ENCODE data around the gene KCNE4. TPM values are rescaled to one million over a fixed set of nuclear protein-coding genes. Genes with fewer than 3 reads are reported as not detected.

The KCNE4 gene
- total and polyA plus RNA-seq, 9 of the 15 experiments (the other 6 are each of a cell fraction or from before 2014, with no cell fraction given) = not detected

DNA sequence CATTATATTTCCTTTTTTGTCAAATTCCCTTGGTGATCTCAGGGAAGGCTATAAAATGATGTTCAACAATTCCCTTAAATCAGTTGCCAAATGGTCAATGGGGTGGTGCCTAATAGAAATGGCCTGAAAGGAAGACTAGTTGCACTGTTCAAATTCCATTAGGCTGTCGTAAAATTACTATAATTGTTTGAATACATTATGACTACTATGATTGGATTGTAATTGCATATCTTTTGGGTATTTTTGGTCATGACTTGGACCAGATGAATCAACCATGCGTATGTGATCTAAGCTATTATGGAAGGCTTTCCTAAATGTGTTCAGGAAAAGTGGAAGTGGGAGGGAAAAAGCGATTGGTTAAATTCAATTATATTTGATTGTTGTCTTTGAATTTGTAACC lies 41.3 kb upstream of the KCNE4 start (continued):
- TF ChIP-seq PATZ1 (CRISPR knock-in tag; IDR thresholded peaks at IDR 0.05; ENCODE audit: borderline replicate concordance) (no peak), CCNT2 (IDR thresholded peaks at IDR 0.05; ENCODE audit: borderline replicate concordance, extremely low read depth, insufficient read length, low read depth, low read length) (no peak), BHLHE40 (IDR thresholded peaks at IDR 0.05; ENCODE audit: low read length) (no peak), ZNF184 (CRISPR knock-in tag; IDR thresholded peaks at IDR 0.05) (no peak), SAFB2 (IDR thresholded peaks at IDR 0.05; ENCODE audit: borderline replicate concordance, low read depth, low read length, severe bottlenecking) (no peak), CXXC5 (CRISPR knock-in tag; IDR thresholded peaks at IDR 0.05) (no peak)

DNA sequence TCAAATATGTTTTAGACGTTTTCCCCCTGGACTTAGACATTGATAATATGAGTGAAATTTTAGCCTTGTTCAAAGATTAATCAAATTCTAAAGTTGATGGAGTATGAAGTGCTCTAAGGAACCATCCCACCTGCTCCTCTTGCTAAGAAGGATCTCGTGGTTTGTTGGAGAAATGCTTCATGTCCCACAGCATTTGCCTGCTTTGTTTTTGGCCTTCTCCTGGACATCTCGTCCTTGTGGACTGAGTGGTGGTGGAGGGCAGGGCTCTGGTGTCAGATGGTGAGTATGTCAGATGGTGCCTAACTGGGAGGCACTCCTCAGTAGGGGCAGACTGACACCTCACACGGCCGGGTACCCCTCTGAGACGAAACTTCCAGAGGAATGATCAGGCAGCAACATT lies 39.7 kb upstream of the KCNE4 start:
- whole genome bisulfite sequencing (ENCODE audit: insufficient coverage, low coverage, missing lambda C conversion rate) = 0% methylated on average over 6 of the region's 6 CpGs
- H3K27me3 ChIP-seq (ENCODE audit: control insufficient read depth in 2 of 2, insufficient read depth in 2 of 2, low read length in 2 of 2) = no peaks in the 10 kb centered on the region
- H3K4me1 ChIP-seq (replicated peaks in 1 of 2; ENCODE audit: control insufficient read depth in 2 of 2, insufficient read depth in 2 of 2, low read length in 2 of 2) = no peaks in the 10 kb centered on the region
- ATAC-seq (no peak), DNase-seq (ENCODE audit: extremely low read depth in 1 of 4, low spot score in 3 of 4) (no peak), FAIRE-seq (no peak)
- no peaks in the 10 kb centered on the region for H3K79me2 ChIP-seq (ENCODE audit: control insufficient read depth, insufficient read depth, low read length)
- H4K20me1 ChIP-seq (replicated peaks; ENCODE audit: control insufficient read depth, insufficient read depth, low read length) = no peaks in the 10 kb centered on the region
- CTCF ChIA-PET (ENCODE audit: low intra/inter-chr PET ratio) = no interaction called here
- BruUV-seq (replicated peaks) = no TSS peak
- no peak overlapping the region for H3K4me2 ChIP-seq (ENCODE audit: insufficient read depth, low read length)
- POLR2A ChIA-PET = no interaction called here
- in situ Hi-C loops (cut with MboI) = no loop called here
- no peaks in the 10 kb centered on the region for H3K9me1 ChIP-seq (ENCODE audit: control insufficient read depth, insufficient read depth, low read length)
- TF ChIP-seq RBBP5 (IDR thresholded peaks at IDR 0.05; ENCODE audit: borderline replicate concordance, insufficient read depth, low read length, poor library complexity, severe bottlenecking) (no peak), ZNF12 (CRISPR knock-in tag; IDR thresholded peaks at IDR 0.05) (no peak), C11orf30 (IDR thresholded peaks at IDR 0.05; ENCODE audit: low read depth) (no peak), TCF7L2 (IDR thresholded peaks at IDR 0.05; ENCODE audit: low read depth, low read length) (no peak), HNRNPL (IDR thresholded peaks at IDR 0.05; ENCODE audit: low read depth, low read length) (no peak), ZNF121 (CRISPR knock-in tag; conservative IDR thresholded peaks at IDR 0.05) (no peak), BRD4 (IDR thresholded peaks at IDR 0.05) (no peak), PML (IDR thresholded peaks at IDR 0.05; ENCODE audit: low read length) (no peak), ZNF41 (CRISPR knock-in tag; conservative IDR thresholded peaks at IDR 0.05) (no peak)
- TF ChIP-seq, protein P1, sequence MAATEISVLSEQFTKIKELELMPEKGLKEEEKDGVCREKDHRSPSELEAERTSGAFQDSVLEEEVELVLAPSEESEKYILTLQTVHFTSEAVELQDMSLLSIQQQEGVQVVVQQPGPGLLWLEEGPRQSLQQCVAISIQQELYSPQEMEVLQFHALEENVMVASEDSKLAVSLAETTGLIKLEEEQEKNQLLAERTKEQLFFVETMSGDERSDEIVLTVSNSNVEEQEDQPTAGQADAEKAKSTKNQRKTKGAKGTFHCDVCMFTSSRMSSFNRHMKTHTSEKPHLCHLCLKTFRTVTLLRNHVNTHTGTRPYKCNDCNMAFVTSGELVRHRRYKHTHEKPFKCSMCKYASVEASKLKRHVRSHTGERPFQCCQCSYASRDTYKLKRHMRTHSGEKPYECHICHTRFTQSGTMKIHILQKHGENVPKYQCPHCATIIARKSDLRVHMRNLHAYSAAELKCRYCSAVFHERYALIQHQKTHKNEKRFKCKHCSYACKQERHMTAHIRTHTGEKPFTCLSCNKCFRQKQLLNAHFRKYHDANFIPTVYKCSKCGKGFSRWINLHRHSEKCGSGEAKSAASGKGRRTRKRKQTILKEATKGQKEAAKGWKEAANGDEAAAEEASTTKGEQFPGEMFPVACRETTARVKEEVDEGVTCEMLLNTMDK (IDR thresholded peaks at IDR 0.05; ENCODE audit: borderline replicate concordance, insufficient read depth, low read depth, low read length, poor library complexity, severe bottlenecking) = no peak
- intact Hi-C loops (cut with micrococcal nuclease) = no loop called here
- H2AFZ ChIP-seq (ENCODE audit: low read depth, low read length) = no peak overlapping the region
- H3K36me3 ChIP-seq (ENCODE audit: control insufficient read depth, insufficient read depth, low read length) = no peaks in the 10 kb centered on the region
- H3K27ac ChIP-seq (ENCODE audit: extremely low read depth, low read depth, low read length) = no peak overlapping the region
- H3K9ac ChIP-seq (ENCODE audit: insufficient read depth in 1 of 2, low read depth in 2 of 2, low read length in 2 of 2) = no peak overlapping the region
- no peak overlapping the region for H3K4me3 ChIP-seq
- H3K9me3 ChIP-seq (replicated peaks; ENCODE audit: control insufficient read depth, insufficient read depth, low read depth, low read length) = no peaks in the 10 kb centered on the region
